Measurements from ENCODE around the gene CBFA2T2. TPM values are rescaled to one million over a fixed set of nuclear protein-coding genes. Genes with fewer than 3 reads are reported as not detected.

The CBFA2T2 gene
- total and polyA plus RNA-seq, 10 of the 15 experiments (the other 5 are each of a cell fraction or from before 2014, with no cell fraction given): 0.61 to 8.6 (median 5.5) TPM

GRCh38 chr20:33693289-33693688 lies 203.4 kb downstream of the CBFA2T2 start:
- ATAC-seq (no peak), DNase-seq (ENCODE audit: low read depth, low spot score) (no peak), FAIRE-seq (no peak)
- in situ Hi-C loops (cut with MboI) (no loop called here), intact Hi-C loops (cut with micrococcal nuclease; ENCODE audit: unreplicated experiment) (no loop called here)
- 63% methylated on average over 5 of the region's 5 CpGs for WGBS (ENCODE audit: insufficient coverage, insufficient replicate concordance, low lambda C conversion rate, missing lambda C conversion rate)
- Histone ChIP-seq H3K79me2 (ENCODE audit: control insufficient read depth, insufficient read depth, low read length) (no peaks in the 10 kb centered on the region), H3K27me3 (replicated peaks in 1 of 2; ENCODE audit: control insufficient read depth in 2 of 2, insufficient read depth in 2 of 2, low read length in 1 of 2) (no peaks in the 10 kb centered on the region), H3K9me3 (replicated peaks; ENCODE audit: control insufficient read depth, insufficient read depth, low read length) (no peaks in the 10 kb centered on the region), H2AFZ (ENCODE audit: control insufficient read depth, low read depth, low read length) (no peak overlapping the region), H3K36me3 (ENCODE audit: control insufficient read depth in 2 of 2, insufficient read depth in 2 of 2, low read length in 1 of 2) (no peaks in the 10 kb centered on the region), H4K20me1 (ENCODE audit: control insufficient read depth, insufficient read depth) (no peaks in the 10 kb centered on the region), H3K27ac (ENCODE audit: control insufficient read depth, insufficient read depth) (no peak overlapping the region), H3K4me3 (no peak overlapping the region), H3K9ac (ENCODE audit: control insufficient read depth, insufficient read depth, low read length) (no peak overlapping the region), H3K4me2 (ENCODE audit: control insufficient read depth, insufficient read depth) (no peak overlapping the region), H3K4me1 (ENCODE audit: control insufficient read depth, insufficient read depth, low read length) (peaks cover 2% of the 10 kb centered on the region)
- POLR2A ChIA-PET: no interaction called here
- CTCF ChIA-PET: interaction anchor here (0.6 kb wide), 1 partner anchor 11 kb away, joined by 4 read pairs; no protein-coding TSS in a partner anchor
- RAD21 ChIA-PET (ENCODE audit: unreplicated experiment): no interaction called here
- TF ChIP-seq, protein P1, sequence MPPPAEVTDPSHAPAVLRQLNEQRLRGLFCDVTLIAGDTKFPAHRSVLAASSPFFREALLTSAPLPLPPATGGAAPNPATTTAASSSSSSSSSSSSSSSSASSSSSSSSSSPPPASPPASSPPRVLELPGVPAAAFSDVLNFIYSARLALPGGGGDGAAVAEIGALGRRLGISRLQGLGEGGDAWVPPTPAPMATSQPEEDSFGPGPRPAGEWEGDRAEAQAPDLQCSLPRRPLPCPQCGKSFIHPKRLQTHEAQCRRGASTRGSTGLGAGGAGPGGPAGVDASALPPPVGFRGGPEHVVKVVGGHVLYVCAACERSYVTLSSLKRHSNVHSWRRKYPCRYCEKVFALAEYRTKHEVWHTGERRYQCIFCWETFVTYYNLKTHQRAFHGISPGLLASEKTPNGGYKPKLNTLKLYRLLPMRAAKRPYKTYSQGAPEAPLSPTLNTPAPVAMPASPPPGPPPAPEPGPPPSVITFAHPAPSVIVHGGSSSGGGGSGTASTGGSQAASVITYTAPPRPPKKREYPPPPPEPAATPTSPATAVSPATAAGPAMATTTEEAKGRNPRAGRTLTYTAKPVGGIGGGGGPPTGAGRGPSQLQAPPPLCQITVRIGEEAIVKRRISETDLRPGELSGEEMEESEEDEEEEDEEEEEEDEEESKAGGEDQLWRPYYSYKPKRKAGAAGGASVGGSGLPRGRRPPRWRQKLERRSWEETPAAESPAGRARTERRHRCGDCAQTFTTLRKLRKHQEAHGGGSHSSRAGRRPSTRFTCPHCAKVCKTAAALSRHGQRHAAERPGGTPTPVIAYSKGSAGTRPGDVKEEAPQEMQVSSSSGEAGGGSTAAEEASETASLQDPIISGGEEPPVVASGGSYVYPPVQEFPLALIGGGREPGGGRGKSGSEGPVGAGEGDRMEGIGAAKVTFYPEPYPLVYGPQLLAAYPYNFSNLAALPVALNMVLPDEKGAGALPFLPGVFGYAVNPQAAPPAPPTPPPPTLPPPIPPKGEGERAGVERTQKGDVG (CRISPR knock-in tag; IDR thresholded peaks at IDR 0.05): no peak
- TF ChIP-seq HDAC2 (IDR thresholded peaks at IDR 0.05) (no peak), FOXM1 (IDR thresholded peaks at IDR 0.05; ENCODE audit: low read depth, low read length) (no peak), RCOR1 (conservative IDR thresholded peaks at IDR 0.05; ENCODE audit: low read depth, low read length) (no peak), NFXL1 (IDR thresholded peaks at IDR 0.05; ENCODE audit: borderline replicate concordance) (no peak), JUND (IDR thresholded peaks at IDR 0.05; ENCODE audit: low read depth, low read length) (no peak), ASH2L (IDR thresholded peaks at IDR 0.05; ENCODE audit: borderline replicate concordance, low read depth) (no peak), NR2C1 (IDR thresholded peaks at IDR 0.05) (no peak), TCF3 (IDR thresholded peaks at IDR 0.05; ENCODE audit: borderline replicate concordance, insufficient read depth, low read depth, low read length) (no peak), MTA3 (IDR thresholded peaks at IDR 0.05; ENCODE audit: borderline replicate concordance, low read length) (no peak)
- TF ChIP-seq, protein P2, sequence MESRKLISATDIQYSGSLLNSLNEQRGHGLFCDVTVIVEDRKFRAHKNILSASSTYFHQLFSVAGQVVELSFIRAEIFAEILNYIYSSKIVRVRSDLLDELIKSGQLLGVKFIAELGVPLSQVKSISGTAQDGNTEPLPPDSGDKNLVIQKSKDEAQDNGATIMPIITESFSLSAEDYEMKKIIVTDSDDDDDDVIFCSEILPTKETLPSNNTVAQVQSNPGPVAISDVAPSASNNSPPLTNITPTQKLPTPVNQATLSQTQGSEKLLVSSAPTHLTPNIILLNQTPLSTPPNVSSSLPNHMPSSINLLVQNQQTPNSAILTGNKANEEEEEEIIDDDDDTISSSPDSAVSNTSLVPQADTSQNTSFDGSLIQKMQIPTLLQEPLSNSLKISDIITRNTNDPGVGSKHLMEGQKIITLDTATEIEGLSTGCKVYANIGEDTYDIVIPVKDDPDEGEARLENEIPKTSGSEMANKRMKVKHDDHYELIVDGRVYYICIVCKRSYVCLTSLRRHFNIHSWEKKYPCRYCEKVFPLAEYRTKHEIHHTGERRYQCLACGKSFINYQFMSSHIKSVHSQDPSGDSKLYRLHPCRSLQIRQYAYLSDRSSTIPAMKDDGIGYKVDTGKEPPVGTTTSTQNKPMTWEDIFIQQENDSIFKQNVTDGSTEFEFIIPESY (IDR thresholded peaks at IDR 0.05): no peak
- SMC1A ChIA-PET (ENCODE audit: uncharacterized antibody, unreplicated experiment): interaction anchor here (1.1 kb wide), 1 partner anchor 10 kb away, joined by 3 read pairs; no protein-coding TSS in a partner anchor
- BruUV-seq (replicated peaks): no TSS peak
